ENCODE measurements around the gene TBX15.

GRCh38 chr1:118902711-118903191 is 85.4 kb downstream of the TBX15 start:
- TF ChIP-seq EZH2 (IDR thresholded peaks at IDR 0.05) (no peak), POLR2AphosphoS5 (IDR thresholded peaks at IDR 0.05; ENCODE audit: borderline replicate concordance, low read depth, low read length) (no peak), FOXP2 (optimal IDR thresholded peaks at IDR 0.05; ENCODE audit: control extremely low read depth, extremely low read length, insufficient read depth) (no peak)
